SK-N-SH (cell line): ENCODE results near the gene TRAF2.

ENCODE experiments used
- FOXM1 ChIP-seq: IDR thresholded peaks from 2 replicates; pipeline ENCODE4 v1.4.0; 2012; ENCODE audit warnings: low read depth, mild to moderate bottlenecking
- MXI1 ChIP-seq: IDR thresholded peaks from 2 replicates; pipeline ENCODE4 v1.6.1; 2012; ENCODE audit warnings: mild to moderate bottlenecking, low read depth, low read length, improper control_type of control experiment

DNA sequence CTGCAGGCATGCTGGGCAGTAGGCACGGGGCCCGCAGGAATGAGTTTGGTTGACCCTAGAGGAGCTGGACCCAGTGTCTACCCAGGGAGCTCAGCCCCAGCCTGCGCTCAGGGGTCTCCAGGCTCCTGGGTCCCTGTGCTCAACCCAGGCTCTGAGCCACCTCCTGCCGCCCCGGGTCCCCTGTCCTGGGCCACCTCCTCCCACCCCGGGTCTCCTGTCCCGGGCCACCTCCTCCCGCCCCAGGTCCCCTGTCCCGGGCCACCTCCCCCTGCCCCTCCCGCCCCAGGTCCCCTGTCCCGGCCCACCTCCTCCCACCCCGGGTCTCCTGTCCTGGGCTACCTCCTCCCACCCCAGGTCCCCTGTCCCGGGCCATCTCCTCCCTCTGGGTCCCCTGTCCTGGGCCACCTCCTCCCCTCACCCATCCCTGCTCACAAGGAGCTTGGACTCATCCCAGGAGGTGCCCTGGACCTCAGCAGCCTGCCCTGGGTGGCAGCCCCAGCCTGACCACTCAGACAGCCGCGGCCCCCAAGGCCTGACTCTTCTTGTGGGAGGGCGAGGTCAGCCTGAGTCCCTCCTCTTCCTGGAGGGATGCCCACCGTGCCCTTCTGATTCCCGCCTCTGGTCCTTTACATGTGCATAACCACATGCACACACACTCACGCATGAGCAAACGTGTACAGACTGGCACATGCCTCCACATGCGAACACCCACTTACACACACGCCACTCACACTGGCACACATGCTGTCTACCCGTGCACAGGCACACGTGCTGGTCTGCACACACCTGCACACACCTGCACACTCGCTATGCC, 68.2 kb downstream of the TRAF2 start:
- TF ChIP-seq MXI1 (no peak), FOXM1 (no peak)
